Mucosa of descending colon (tissue), 3 donors: ENCODE measurements around the gene OSBPL2. TPM values are rescaled to one million over a fixed set of nuclear protein-coding genes. Genes with fewer than 3 reads are reported as not detected.

ENCODE experiments used
- ATAC-seq: fragments of 200-7000 bp; cut with Tn5 transposase; one replicate; pipeline ENCODE4 v1.9.1; 2020; ENCODE audit warnings: mild to moderate bottlenecking, moderate library complexity
- DNase-seq, 3 donors: peaks; one replicate each; pipeline ENCODE4 v3.0.0-alpha.2; 2020
- H3K36me3 ChIP-seq: fragments of 200-600 bp; one replicate; pipeline ENCODE4 v1.8.0; 2021; ENCODE audit warnings: low read depth, mild to moderate bottlenecking
- H3K4me1 ChIP-seq: fragments of 200-600 bp; one replicate; pipeline ENCODE4 v1.8.0; 2021; ENCODE audit warnings: low read depth, mild to moderate bottlenecking
- H3K4me3 ChIP-seq: fragments of 200-600 bp; one replicate; pipeline ENCODE4 v1.8.0; 2021; ENCODE audit warnings: mild to moderate bottlenecking
- H3K9me3 ChIP-seq: fragments of 200-600 bp; one replicate; pipeline ENCODE4 v1.8.0; 2021; ENCODE audit warnings: mild to moderate bottlenecking
- CTCF ChIP-seq: fragments of 200-600 bp; IDR thresholded peaks from one replicate; pipeline ENCODE4 v1.8.0; 2022; ENCODE audit warnings: antibody characterized with exemption, mild to moderate bottlenecking
- intact Hi-C, 2 donors: fragments of 100-400 bp; cut with DNase I in 1 of 2; cut with micrococcal nuclease in 1 of 2; formaldehyde crosslinking; loops; one replicate each; pipeline versions ENCODE4 v1.11.0 to v1.11.1; 2022; cut with DNase I, micrococcal nuclease
- total RNA-seq, 3 donors: library from RNA; stranded (reverse); fragmentation: NEBNext Ultra II Directional in 2 of 3; extraction: Animal tissue kit (Norgen Biotek cat#: 25700) in 2 of 3; gene quantifications; one replicate each; pipeline versions ENCODE4 v1.2.1 to v1.2.4, GENCODE V29; 2021 to 2023
- donor health status: DM: no; HTN: no; CAD: no; lungs with moderate emphysema.
- donor health status: DM: no; HTN: no; CAD: no.
- donor health status: DM: no; HTN: yes; CAD: no.

Gene OSBPL2
- total RNA-seq, 3 donors from 2014 or later, result 87.0 to 111 (median 91.6) TPM

- no peak overlapping the region for H3K4me3 ChIP-seq
- DNase-seq (no peak), ATAC-seq (no peak)
- no peak for TF ChIP-seq CTCF
- no peaks in the 10 kb centered on the region for H3K4me1 ChIP-seq
- intact Hi-C loops, result no loop called here
- H3K9me3 ChIP-seq, result no peaks in the 10 kb centered on the region
- H3K36me3 ChIP-seq, result no peaks in the 10 kb centered on the region
Measured at GRCh38 chr20:62325172-62325905, 87.0 kb downstream of the OSBPL2 start.

- no peaks in the 10 kb centered on the region for H3K36me3 ChIP-seq
Measured at GRCh38 chr20:62326559-62326958, 88.2 kb downstream of the OSBPL2 start.

GRCh38 chr20:62326959-62327725, 88.8 kb downstream of the OSBPL2 start:
- Histone ChIP-seq H3K9me3 (no peaks in the 10 kb centered on the region), H3K4me1 (no peaks in the 10 kb centered on the region), H3K36me3 (no peaks in the 10 kb centered on the region), H3K4me3 (no peak overlapping the region)
- no peak for ATAC-seq
- no peak for DNase-seq
- intact Hi-C loops, result no loop called here
- TF ChIP-seq CTCF, result no peak

More at GRCh38 chr20:62326559-62326958, 88.2 kb downstream of the OSBPL2 start:
- Histone ChIP-seq H3K9me3 (no peaks in the 10 kb centered on the region), H3K4me3 (no peak overlapping the region), H3K4me1 (no peaks in the 10 kb centered on the region)
- intact Hi-C loops, result no loop called here
- no peak for DNase-seq
- ATAC-seq, result no peak
- no peak for TF ChIP-seq CTCF

GRCh38 chr20:62327726-62328495, 89.6 kb downstream of the OSBPL2 start:
- intact Hi-C loops, result no loop called here
- Histone ChIP-seq H3K36me3 (no peaks in the 10 kb centered on the region), H3K9me3 (no peaks in the 10 kb centered on the region), H3K4me3 (no peak overlapping the region), H3K4me1 (no peaks in the 10 kb centered on the region)
- no peak for TF ChIP-seq CTCF
- ATAC-seq (no peak), DNase-seq (no peak)

- no peak for TF ChIP-seq CTCF
- no peak overlapping the region for H3K4me3 ChIP-seq
- H3K9me3 ChIP-seq, result no peaks in the 10 kb centered on the region
- H3K4me1 ChIP-seq, result no peaks in the 10 kb centered on the region
- no peak for DNase-seq
- ATAC-seq, result no peak
- no peaks in the 10 kb centered on the region for H3K36me3 ChIP-seq
- intact Hi-C loops, result no loop called here
Measured at GRCh38 chr20:62328684-62329388, 90.5 kb downstream of the OSBPL2 start.
